ENCODE measurements around the gene THOC6.
"Not testable (repeated sequence)": the region's sequence is repeated elsewhere in the genome, so short reads cannot be mapped to it uniquely, and the experiment has no call there.

THOC6 gene

DNA sequence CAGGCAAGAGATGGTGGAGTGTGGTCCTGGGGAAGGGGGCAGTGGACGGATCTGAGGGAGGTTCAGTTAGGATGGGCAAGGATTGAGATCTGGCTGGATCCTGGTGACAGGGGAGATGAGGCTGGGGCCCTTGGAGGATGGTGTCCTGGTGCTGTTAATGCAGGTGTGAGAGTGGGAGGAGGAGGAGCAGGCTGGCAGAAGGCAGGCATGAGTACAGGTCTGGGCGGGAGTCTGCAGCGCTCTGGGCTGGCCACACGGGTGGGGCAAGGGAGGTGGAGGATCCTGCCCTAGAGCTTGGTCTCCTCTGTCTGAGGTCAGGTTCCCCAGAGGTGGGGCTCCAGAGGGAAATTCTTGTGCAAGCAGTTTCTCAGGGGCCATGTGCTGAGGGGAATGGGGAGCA, 48.3 kb downstream of the THOC6 start:
- DNase-seq (ENCODE audit: low spot score): not testable (repeated sequence)

DNA sequence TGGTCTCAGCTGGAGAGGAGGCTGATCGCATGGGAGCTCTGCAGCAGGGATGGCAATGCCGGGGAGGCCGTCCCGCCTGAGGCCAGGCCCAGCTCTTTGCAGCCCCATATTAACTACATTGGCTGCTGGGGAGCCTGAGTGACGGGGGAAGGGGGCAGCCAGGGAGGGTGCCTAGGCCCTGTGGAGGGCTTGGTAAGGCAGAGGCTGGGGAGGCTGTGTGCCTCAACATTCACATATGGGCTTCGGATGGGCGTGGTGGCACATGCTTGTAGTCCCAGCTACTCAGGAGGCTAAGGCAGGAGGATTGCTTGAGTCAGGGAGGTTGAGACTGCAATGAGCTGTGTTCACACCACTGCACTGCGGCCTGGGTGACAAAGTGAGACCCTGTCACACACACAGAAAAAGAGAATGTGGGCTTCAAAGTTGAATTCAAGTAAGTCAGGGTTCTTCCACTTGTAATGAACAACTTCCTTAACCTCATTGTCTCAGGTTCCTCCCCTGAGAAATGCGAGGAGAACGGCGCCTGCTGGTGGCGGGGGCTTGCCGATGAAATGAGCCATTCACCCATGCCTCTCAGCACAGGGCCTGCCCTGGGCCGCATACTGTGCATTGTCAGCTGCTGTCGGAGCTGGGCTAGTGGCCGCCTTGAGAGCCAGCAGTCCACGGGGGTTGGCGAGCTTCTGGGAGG, 48.9 kb downstream of the THOC6 start:
- not testable (repeated sequence) for DNase-seq (ENCODE audit: low spot score)

DNA sequence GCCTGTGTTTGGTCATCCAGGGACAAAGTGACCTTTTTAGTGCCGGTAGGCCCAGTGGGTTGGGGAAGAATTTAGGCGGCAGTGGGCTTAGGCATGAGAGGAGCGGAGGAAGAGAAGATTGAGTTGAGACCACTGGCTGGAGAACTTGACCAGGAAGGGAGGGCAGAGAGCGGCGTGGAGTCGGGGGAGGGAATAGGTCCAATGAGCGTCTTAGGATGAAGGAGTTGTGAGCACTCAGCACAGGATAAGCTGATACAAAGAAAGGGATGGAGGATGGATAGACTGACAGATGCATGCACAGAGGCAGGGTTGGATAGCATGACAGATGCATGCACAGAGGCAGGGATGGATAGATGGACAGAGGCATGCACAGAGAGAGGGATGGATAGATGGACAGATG, 49.6 kb downstream of the THOC6 start:
- no peak for DNase-seq (ENCODE audit: low spot score)

DNA sequence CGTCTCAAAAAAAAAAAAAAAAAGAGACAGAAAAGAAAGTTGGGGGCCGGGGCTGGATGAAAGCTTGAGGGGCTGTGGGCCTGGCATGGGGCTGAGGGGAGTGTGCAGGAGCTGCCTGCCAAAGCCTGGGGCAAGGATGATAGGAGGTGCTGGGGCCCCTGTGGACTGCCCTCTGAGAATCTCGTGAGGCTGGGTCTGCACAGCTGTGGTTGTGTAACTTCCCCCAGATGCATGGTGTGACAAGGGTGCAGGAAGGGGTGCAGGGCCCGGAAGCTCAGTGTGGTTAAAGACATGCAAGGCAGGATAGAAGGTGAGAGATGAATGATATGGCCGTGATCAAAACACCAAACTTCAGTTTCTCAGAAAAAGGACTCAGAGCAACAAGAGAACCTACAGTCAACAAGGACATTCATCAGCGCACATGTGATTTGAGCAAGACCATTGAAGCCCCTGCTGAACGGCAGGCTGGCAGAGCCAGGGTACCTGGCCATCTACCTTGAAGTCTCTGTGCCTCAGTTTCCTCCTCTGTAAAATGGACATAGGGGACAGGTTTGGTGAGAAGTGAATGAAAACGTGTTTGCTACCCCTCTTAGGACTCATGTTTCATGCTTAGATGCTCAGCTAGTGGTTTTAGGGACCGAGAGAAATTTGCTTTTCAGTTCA, 51.2 kb downstream of the THOC6 start:
- DNase-seq (ENCODE audit: low spot score): no peak

DNA sequence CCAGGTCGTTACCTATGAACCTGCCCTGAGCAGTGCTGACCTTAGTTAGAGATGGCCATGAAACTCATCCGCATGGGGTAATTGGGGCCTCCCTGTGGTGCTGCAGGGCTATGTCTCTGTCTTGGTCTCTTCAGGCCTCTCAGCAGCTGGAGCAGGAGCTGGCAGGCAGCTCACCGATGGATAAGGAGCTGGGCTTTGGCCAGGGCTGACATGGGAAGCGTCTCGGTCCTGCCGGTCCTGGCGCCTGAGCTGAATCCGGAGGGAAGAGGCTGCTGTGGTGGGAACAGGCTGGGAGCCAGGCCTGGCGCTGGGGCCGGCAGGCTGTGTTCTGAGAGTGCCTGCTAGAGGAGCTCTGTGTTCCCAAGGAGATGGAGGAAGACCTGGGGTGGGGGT, 51.7 kb downstream of the THOC6 start:
- no peak for DNase-seq (ENCODE audit: low spot score)

DNA sequence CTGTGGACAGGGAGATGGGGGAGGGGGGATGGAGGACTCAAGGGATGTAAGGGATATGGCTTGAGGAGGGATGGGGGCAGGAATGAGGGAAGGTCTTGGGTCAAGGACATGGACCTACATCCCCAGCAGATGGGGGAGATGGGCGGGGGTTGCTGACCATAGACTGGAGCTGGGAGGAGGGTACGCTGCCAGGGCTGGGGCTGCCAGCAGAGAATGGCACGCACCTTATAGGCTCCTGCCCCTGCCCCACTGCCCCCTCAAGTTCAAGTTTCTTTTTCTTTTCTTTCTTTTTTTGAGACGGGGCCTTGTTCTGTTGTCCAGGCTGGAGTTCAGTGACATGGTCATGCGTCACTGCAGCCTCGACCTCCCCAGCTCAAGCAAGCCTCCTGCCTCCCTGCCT, 52.1 kb downstream of the THOC6 start:
- not testable (repeated sequence) for DNase-seq (ENCODE audit: low spot score)

DNA sequence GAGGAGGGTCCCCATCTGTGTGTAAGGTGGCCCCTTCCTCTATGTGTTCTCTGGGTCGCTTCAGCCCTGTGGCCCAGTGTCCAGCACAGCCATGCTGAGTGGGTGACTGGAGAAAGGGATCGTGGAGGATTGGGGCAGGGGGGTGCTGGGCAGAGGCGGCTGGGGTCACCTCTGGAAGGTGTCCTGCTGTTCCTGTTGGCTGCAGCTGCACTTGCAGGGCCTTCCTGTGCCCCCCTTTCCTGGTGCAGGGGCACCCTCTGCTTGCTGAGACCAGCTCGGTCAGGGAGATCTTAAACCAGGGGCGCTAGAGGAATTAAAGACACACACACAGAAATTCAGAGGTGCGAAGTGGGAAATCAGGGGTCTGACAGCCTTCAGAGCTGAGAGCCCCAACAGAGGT, 52.7 kb downstream of the THOC6 start:
- no peak for DNase-seq (ENCODE audit: low spot score)

Data from COLO829 (cell line).